ENCODE data around the gene ICAM5.

Gene ICAM5

DNA sequence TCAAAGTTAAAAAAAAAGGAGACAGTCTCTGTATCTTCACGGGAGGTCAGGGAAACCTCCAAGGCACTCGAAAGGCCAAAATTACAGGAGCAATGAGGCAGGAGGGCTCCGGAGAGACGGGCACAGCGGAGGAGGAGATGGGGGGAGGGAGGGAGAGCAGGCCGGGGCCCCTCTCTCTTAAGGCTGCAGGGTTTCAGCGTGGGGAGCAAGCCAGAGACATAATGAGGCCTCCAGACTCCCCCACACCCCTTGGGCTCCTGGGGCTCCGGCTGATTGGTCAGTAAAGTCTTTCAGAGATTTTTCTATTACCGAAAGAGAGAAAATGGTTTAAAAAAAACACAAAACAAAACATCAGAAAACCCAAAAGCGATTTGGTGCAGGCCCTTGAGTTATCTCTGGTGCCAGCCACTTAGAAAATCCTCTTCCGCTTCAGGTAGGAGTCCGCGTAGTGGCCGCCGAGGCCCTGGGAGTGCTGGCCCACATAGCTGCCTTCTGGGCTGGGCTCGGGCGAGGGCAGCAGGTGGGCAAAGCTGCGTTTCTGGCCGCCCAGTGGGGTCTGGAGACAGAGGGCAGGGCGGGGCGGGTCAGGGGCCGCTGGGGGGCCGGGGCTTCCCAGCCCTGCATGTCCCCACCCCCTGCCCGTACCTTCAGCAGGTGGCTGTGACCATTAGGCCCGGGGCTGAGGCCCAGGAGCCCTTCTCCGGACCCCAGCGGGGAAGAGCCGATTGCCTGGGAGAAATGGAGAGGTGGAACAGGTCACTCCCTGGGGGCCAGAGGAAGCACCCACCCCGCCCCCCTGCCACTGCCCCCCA, 27.5 kb downstream of the ICAM5 start:
- no peaks in the 10 kb centered on the region for H3K79me2 ChIP-seq (ENCODE audit: insufficient read depth, low read length)
- H2AFZ ChIP-seq (ENCODE audit: low read depth, low read length, severe bottlenecking), result no peak overlapping the region
- no peak overlapping the region for H3K9ac ChIP-seq (ENCODE audit: low read length)
- H4K20me1 ChIP-seq (ENCODE audit: low read depth, low read length), result no peaks in the 10 kb centered on the region
- no peaks in the 10 kb centered on the region for H3K9me3 ChIP-seq (ENCODE audit: insufficient read depth, low read length)
- H3K27me3 ChIP-seq (ENCODE audit: low read length), result no peaks in the 10 kb centered on the region
- no peaks in the 10 kb centered on the region for H3K9me2 ChIP-seq (replicated peaks; ENCODE audit: insufficient read depth, low read length)
- H3K27ac ChIP-seq (ENCODE audit: low read depth, low read length), result no peak overlapping the region
- no peak overlapping the region for H3K4me3 ChIP-seq (ENCODE audit: insufficient read depth, low read length, poor library complexity, severe bottlenecking)
- TF ChIP-seq EZH2phosphoT487 (conservative IDR thresholded peaks at IDR 0.05; ENCODE audit: low read length), result no peak
- TF ChIP-seq, protein P1, sequence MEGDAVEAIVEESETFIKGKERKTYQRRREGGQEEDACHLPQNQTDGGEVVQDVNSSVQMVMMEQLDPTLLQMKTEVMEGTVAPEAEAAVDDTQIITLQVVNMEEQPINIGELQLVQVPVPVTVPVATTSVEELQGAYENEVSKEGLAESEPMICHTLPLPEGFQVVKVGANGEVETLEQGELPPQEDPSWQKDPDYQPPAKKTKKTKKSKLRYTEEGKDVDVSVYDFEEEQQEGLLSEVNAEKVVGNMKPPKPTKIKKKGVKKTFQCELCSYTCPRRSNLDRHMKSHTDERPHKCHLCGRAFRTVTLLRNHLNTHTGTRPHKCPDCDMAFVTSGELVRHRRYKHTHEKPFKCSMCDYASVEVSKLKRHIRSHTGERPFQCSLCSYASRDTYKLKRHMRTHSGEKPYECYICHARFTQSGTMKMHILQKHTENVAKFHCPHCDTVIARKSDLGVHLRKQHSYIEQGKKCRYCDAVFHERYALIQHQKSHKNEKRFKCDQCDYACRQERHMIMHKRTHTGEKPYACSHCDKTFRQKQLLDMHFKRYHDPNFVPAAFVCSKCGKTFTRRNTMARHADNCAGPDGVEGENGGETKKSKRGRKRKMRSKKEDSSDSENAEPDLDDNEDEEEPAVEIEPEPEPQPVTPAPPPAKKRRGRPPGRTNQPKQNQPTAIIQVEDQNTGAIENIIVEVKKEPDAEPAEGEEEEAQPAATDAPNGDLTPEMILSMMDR (IDR thresholded peaks at IDR 0.05; ENCODE audit: insufficient read depth, low read length, poor library complexity, severe bottlenecking), result no peak
- no peaks in the 10 kb centered on the region for H3F3A ChIP-seq (ENCODE audit: insufficient read depth)
- H3K36me3 ChIP-seq (ENCODE audit: low read length), result no peaks in the 10 kb centered on the region
- H3K4me2 ChIP-seq (ENCODE audit: low read depth, low read length, poor library complexity, severe bottlenecking), result no peak overlapping the region

GRCh38 chr19:10317857-10318462, 28.2 kb downstream of the ICAM5 start:
- TF ChIP-seq EZH2phosphoT487 (conservative IDR thresholded peaks at IDR 0.05; ENCODE audit: low read length), result no peak
- TF ChIP-seq, protein P1 (IDR thresholded peaks at IDR 0.05; ENCODE audit: insufficient read depth, low read length, poor library complexity, severe bottlenecking), result no peak
- H2AFZ ChIP-seq (ENCODE audit: low read depth, low read length, severe bottlenecking), result no peak overlapping the region
- H4K20me1 ChIP-seq (ENCODE audit: low read depth, low read length), result no peaks in the 10 kb centered on the region
- H3K27ac ChIP-seq (ENCODE audit: low read depth, low read length), result no peak overlapping the region
- H3K9me2 ChIP-seq (replicated peaks; ENCODE audit: insufficient read depth, low read length), result no peaks in the 10 kb centered on the region
- H3K9ac ChIP-seq (ENCODE audit: low read length), result no peak overlapping the region
- no peaks in the 10 kb centered on the region for H3K9me3 ChIP-seq (ENCODE audit: insufficient read depth, low read length)
- no peak overlapping the region for H3K4me2 ChIP-seq (ENCODE audit: low read depth, low read length, poor library complexity, severe bottlenecking)
- H3K4me3 ChIP-seq (ENCODE audit: insufficient read depth, low read length, poor library complexity, severe bottlenecking), result no peak overlapping the region
- no peaks in the 10 kb centered on the region for H3K79me2 ChIP-seq (ENCODE audit: insufficient read depth, low read length)
- no peaks in the 10 kb centered on the region for H3K36me3 ChIP-seq (ENCODE audit: low read length)
- H3F3A ChIP-seq (ENCODE audit: insufficient read depth), result no peaks in the 10 kb centered on the region
- H3K27me3 ChIP-seq (ENCODE audit: low read length), result no peaks in the 10 kb centered on the region

GRCh38 chr19:10318807-10319682, 29.3 kb downstream of the ICAM5 start:
- no peaks in the 10 kb centered on the region for H3F3A ChIP-seq (ENCODE audit: insufficient read depth)
- no peaks in the 10 kb centered on the region for H4K20me1 ChIP-seq (ENCODE audit: low read depth, low read length)
- H3K4me3 ChIP-seq (ENCODE audit: insufficient read depth, low read length, poor library complexity, severe bottlenecking), result no peak overlapping the region
- H3K9me2 ChIP-seq (replicated peaks; ENCODE audit: insufficient read depth, low read length), result no peaks in the 10 kb centered on the region
- H2AFZ ChIP-seq (ENCODE audit: low read depth, low read length, severe bottlenecking), result no peak overlapping the region
- TF ChIP-seq, protein P1 (IDR thresholded peaks at IDR 0.05; ENCODE audit: insufficient read depth, low read length, poor library complexity, severe bottlenecking), result no peak
- no peak for TF ChIP-seq EZH2phosphoT487 (conservative IDR thresholded peaks at IDR 0.05; ENCODE audit: low read length)
- H3K9me3 ChIP-seq (ENCODE audit: insufficient read depth, low read length), result no peaks in the 10 kb centered on the region
- H3K79me2 ChIP-seq (ENCODE audit: insufficient read depth, low read length), result no peaks in the 10 kb centered on the region
- no peaks in the 10 kb centered on the region for H3K36me3 ChIP-seq (ENCODE audit: low read length)
- H3K27ac ChIP-seq (ENCODE audit: low read depth, low read length), result no peak overlapping the region
- H3K27me3 ChIP-seq (ENCODE audit: low read length), result no peaks in the 10 kb centered on the region
- H3K9ac ChIP-seq (ENCODE audit: low read length), result no peak overlapping the region
- H3K4me2 ChIP-seq (ENCODE audit: low read depth, low read length, poor library complexity, severe bottlenecking), result no peak overlapping the region

Measured in SU-DHL-6 (cell line).